Measurements from ENCODE around the gene TREH.

DNA sequence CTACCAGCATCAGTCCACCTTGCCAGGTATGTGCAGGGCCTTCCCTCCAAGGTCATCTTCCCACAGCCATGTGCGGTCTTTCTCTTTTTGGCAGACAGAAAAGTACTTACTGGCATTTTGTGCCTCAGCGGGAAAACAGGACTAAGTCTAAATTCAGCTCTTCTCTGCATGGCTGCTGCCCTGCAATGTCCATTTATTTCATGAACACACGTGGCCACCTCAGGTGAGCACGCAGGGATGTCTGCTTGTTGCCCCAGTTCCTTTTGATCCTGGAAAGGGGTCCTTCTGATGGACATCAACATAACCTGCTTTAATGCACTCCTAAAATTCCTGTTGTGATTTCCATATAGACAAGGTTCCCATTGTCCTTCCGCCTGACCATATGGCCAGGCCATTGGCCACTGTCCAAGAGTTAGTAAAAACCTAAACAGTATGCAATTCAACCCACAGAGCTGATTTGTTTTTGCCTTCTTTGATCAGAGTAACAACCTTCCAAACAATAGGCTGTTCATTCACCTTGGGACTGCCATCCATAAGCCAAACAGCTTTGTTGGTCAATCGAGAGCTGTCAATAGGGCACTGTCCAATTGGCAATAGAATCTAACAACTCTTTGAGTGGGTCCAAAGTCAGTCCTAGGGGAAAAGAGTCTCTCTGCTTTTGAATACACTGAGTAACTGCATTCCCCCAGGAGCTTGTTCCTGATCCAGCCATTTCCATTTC is 5.9 kb downstream of the TREH start:
- TF ChIP-seq CTCF (conservative IDR thresholded peaks at IDR 0.05; ENCODE audit: low read length) (no peak), EZH2phosphoT487 (IDR thresholded peaks at IDR 0.05; ENCODE audit: borderline replicate concordance, low read depth, low read length) (no peak)
